Panc1 (cell line): ENCODE measurements around the gene MPV17L. TPM values are rescaled to one million over a fixed set of nuclear protein-coding genes. Genes with fewer than 3 reads are reported as not detected.
"Not testable (repeated sequence)": the region's sequence is repeated elsewhere in the genome, so short reads cannot be mapped to it uniquely, and the experiment has no call there.

Experiments used
- ATAC-seq: fragments of 200-7000 bp; cut with Tn5 transposase; 2 replicates; pipeline ENCODE4 v1.9.1; 2020; ENCODE audit warnings: mild to moderate bottlenecking, moderate library complexity
- BruUV-seq: library from RNA; stranded (reverse); fragments of 400-500 nt; replicated peaks from 2 replicates; lab custom pipeline; 2021; lab: Mats Ljungman, UMichigan
- CTCF ChIA-PET: fragments of 300-600 bp; sonication (Branson Sonifier 250); formaldehyde crosslinking; loops from one replicate; lab custom pipeline; 2022; ENCODE audit warnings: antibody characterized with exemption; lab: Charles Lee
- POLR2A ChIA-PET: fragments of 300-600 bp; sonication (Branson Sonifier 250); formaldehyde crosslinking; loops from one replicate; lab custom pipeline; 2022; ENCODE audit warnings: antibody characterized with exemption; lab: Charles Lee
- DNase-seq: peaks from one replicate; pipeline ENCODE4 v3.0.0-alpha.2; 2010; ENCODE audit warnings: low read depth, low spot score
- H3K27ac ChIP-seq: 2 replicates; pipeline ENCODE4 v1.5.1; 2011; ENCODE audit warnings: mild to moderate bottlenecking, low read length, inconsistent platforms
- H3K27me3 ChIP-seq: fragments of 200-500 bp; sonication (Bioruptor generic); 2 replicates; pipeline ENCODE4 v1.6.0; 2014; ENCODE audit warnings: low read length, inconsistent platforms; ENCODE audit not compliant: control insufficient read depth, insufficient read depth
- H3K36me3 ChIP-seq: fragments of 200-500 bp; sonication (Bioruptor generic); 2 replicates; pipeline ENCODE4 v1.5.1; 2014; ENCODE audit warnings: inconsistent platforms, mild to moderate bottlenecking, low read length, moderate library complexity; ENCODE audit not compliant: control insufficient read depth, insufficient read depth
- H3K4me1 ChIP-seq: 2 replicates; pipeline ENCODE4 v1.5.1; 2011; ENCODE audit warnings: inconsistent platforms, mild to moderate bottlenecking, low read length, moderate library complexity; ENCODE audit not compliant: control insufficient read depth, insufficient read depth
- H3K4me3 ChIP-seq, 2 experiments: 2 replicates each; pipeline ENCODE4 v1.5.1; 2011 to 2012; ENCODE audit warnings: low read depth in 2 of 2, low read length in 2 of 2, mild to moderate bottlenecking in 2 of 2, inconsistent platforms in 1 of 2, moderate library complexity in 1 of 2
- H3K9me3 ChIP-seq: fragments of 200-500 bp; sonication (Bioruptor generic); 2 replicates; pipeline ENCODE4 v1.5.1; 2014; ENCODE audit warnings: low read depth, mild to moderate bottlenecking, inconsistent platforms, low read length, moderate library complexity; ENCODE audit not compliant: control insufficient read depth, insufficient read depth
- POLR2AphosphoS5 ChIP-seq: IDR thresholded peaks from 2 replicates; pipeline ENCODE4 v1.6.1; 2012; ENCODE audit warnings: mild to moderate bottlenecking, low read depth, low read length, moderate library complexity
- SIN3A ChIP-seq: IDR thresholded peaks from 2 replicates; pipeline ENCODE4 v1.6.1; 2012; ENCODE audit warnings: low read depth, mild to moderate bottlenecking, low read length, moderate library complexity, borderline replicate concordance; ENCODE audit not compliant: insufficient read depth
- TCF7L2 ChIP-seq: IDR thresholded peaks from 2 replicates; pipeline ENCODE4 v1.6.1; 2011; ENCODE audit warnings: mild to moderate bottlenecking, low read depth, low read length, inconsistent platforms
- in situ Hi-C: cut with HindIII; loops from 2 replicates; pipeline ENCODE4 v1.10.0; 2016; ENCODE audit warnings: low sequenced_read_pairs, low pct_unique_long_range_greater_than_20kb
- intact Hi-C: fragments of 100-400 bp; cut with micrococcal nuclease; formaldehyde crosslinking; loops from one replicate; pipeline ENCODE4 v1.10.0; 2022; ENCODE audit not compliant: unreplicated experiment
- total RNA-seq: library from RNA; stranded (reverse); gene quantifications from one replicate; pipeline ENCODE4 v1.2.1, GENCODE V29; 2021; ENCODE audit not compliant: unreplicated experiment
- TF ChIP-seq, protein P1 (sequence below): fragments of 450-650 bp; IDR thresholded peaks from 2 replicates; pipeline ENCODE4 v1.5.1; 2017; ENCODE audit warnings: mild to moderate bottlenecking
- TF ChIP-seq, protein P2 (sequence below), 2 experiments: IDR thresholded peaks; 2 replicates each; pipeline ENCODE4 v1.6.1; 2011 to 2012; ENCODE audit warnings: low read depth in 2 of 2, control low read depth in 1 of 2, low read length in 1 of 2, mild to moderate bottlenecking in 1 of 2, moderate library complexity in 1 of 2; ENCODE audit not compliant: insufficient read depth in 1 of 2

MPV17L gene
- total RNA-seq, 1 experiment from 2014 or later: 10.4 TPM

- no peak for TF ChIP-seq POLR2AphosphoS5
- TF ChIP-seq TCF7L2: no peak
- TF ChIP-seq, protein P1, sequence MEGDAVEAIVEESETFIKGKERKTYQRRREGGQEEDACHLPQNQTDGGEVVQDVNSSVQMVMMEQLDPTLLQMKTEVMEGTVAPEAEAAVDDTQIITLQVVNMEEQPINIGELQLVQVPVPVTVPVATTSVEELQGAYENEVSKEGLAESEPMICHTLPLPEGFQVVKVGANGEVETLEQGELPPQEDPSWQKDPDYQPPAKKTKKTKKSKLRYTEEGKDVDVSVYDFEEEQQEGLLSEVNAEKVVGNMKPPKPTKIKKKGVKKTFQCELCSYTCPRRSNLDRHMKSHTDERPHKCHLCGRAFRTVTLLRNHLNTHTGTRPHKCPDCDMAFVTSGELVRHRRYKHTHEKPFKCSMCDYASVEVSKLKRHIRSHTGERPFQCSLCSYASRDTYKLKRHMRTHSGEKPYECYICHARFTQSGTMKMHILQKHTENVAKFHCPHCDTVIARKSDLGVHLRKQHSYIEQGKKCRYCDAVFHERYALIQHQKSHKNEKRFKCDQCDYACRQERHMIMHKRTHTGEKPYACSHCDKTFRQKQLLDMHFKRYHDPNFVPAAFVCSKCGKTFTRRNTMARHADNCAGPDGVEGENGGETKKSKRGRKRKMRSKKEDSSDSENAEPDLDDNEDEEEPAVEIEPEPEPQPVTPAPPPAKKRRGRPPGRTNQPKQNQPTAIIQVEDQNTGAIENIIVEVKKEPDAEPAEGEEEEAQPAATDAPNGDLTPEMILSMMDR: no peak
- TF ChIP-seq, protein P2, sequence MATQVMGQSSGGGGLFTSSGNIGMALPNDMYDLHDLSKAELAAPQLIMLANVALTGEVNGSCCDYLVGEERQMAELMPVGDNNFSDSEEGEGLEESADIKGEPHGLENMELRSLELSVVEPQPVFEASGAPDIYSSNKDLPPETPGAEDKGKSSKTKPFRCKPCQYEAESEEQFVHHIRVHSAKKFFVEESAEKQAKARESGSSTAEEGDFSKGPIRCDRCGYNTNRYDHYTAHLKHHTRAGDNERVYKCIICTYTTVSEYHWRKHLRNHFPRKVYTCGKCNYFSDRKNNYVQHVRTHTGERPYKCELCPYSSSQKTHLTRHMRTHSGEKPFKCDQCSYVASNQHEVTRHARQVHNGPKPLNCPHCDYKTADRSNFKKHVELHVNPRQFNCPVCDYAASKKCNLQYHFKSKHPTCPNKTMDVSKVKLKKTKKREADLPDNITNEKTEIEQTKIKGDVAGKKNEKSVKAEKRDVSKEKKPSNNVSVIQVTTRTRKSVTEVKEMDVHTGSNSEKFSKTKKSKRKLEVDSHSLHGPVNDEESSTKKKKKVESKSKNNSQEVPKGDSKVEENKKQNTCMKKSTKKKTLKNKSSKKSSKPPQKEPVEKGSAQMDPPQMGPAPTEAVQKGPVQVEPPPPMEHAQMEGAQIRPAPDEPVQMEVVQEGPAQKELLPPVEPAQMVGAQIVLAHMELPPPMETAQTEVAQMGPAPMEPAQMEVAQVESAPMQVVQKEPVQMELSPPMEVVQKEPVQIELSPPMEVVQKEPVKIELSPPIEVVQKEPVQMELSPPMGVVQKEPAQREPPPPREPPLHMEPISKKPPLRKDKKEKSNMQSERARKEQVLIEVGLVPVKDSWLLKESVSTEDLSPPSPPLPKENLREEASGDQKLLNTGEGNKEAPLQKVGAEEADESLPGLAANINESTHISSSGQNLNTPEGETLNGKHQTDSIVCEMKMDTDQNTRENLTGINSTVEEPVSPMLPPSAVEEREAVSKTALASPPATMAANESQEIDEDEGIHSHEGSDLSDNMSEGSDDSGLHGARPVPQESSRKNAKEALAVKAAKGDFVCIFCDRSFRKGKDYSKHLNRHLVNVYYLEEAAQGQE (IDR thresholded peaks at IDR 0.05; ENCODE audit: insufficient read depth in 1 of 2, low read depth in 2 of 2, low read length in 1 of 2): no peak
- TF ChIP-seq SIN3A: no peak
- H3K9me3 ChIP-seq: no peaks in the 10 kb centered on the region
- no peak for DNase-seq
- in situ Hi-C loops: no loop called here
- BruUV-seq: no TSS peak
- intact Hi-C loops: no loop called here
- CTCF ChIA-PET: no interaction called here
- no peaks in the 10 kb centered on the region for H3K27me3 ChIP-seq
- ATAC-seq: 0 out of 2 replicates have a peak, but pooled peaks have one; percentile 20
- H3K4me1 ChIP-seq: no peaks in the 10 kb centered on the region
- H3K27ac ChIP-seq: no peak overlapping the region
- H3K4me3 ChIP-seq: no peak overlapping the region
- POLR2A ChIA-PET: no interaction called here
- H3K36me3 ChIP-seq: no peaks in the 10 kb centered on the region
Observed at GRCh38 chr16:15404792-15405191, 9.2 kb downstream of the MPV17L start.

- H3K27me3 ChIP-seq, BruUV-seq, H3K27ac ChIP-seq, H3K36me3 ChIP-seq, H3K9me3 ChIP-seq, ATAC-seq, H3K4me1 ChIP-seq, in situ Hi-C loops, H3K4me3 ChIP-seq, DNase-seq, intact Hi-C loops, POLR2A ChIA-PET, CTCF ChIA-PET: not testable (repeated sequence)
Observed at GRCh38 chr16:15407756-15408155, 12.2 kb downstream of the MPV17L start.

GRCh38 chr16:15409476-15409875 lies 13.9 kb downstream of the MPV17L start:
- in situ Hi-C loops, H3K27ac ChIP-seq, CTCF ChIA-PET, BruUV-seq, H3K36me3 ChIP-seq, DNase-seq, POLR2A ChIA-PET, ATAC-seq, H3K9me3 ChIP-seq, H3K27me3 ChIP-seq, H3K4me1 ChIP-seq, intact Hi-C loops, H3K4me3 ChIP-seq: not testable (repeated sequence)
